WTC11 (cell line): ENCODE data around the gene ANKRD53.

Source experiments
- CREB1 ChIP-seq: sonication (generic); formaldehyde crosslinking; IDR thresholded peaks from 2 replicates; pipeline ENCODE4 v1.8.0; 2023; ENCODE audit warnings: mild to moderate bottlenecking, missing genetic modification reagents
- FOXP1 ChIP-seq: sonication (generic); formaldehyde crosslinking; IDR thresholded peaks from 2 replicates; pipeline ENCODE4 v1.8.0; 2022; ENCODE audit warnings: missing genetic modification reagents, mild to moderate bottlenecking, moderate library complexity, borderline replicate concordance
- MYBL2 ChIP-seq: sonication (generic); formaldehyde crosslinking; IDR thresholded peaks from 2 replicates; pipeline ENCODE4 v1.8.1; 2023; ENCODE audit warnings: mild to moderate bottlenecking, moderate library complexity, missing genetic modification reagents
- OVOL2 ChIP-seq: fragments of 250-450 bp; sonication (Bioruptor Pico); IDR thresholded peaks from 2 replicates; pipeline ENCODE4 v1.9.0; 2021; ENCODE audit warnings: mild to moderate bottlenecking, borderline replicate concordance
- ZNF263 ChIP-seq: sonication (generic); formaldehyde crosslinking; IDR thresholded peaks from 2 replicates; pipeline ENCODE4 v1.8.1; 2022; ENCODE audit warnings: low read depth, mild to moderate bottlenecking, moderate library complexity, missing genetic modification reagents
- TF ChIP-seq, protein P1 (sequence below): fragments of 200-600 bp; IDR thresholded peaks from 2 replicates; pipeline ENCODE4 v1.8.0; 2022; ENCODE audit warnings: antibody characterized with exemption
- TF ChIP-seq, protein P2 (sequence below): sonication (generic); formaldehyde crosslinking; IDR thresholded peaks from 2 replicates; pipeline ENCODE4 v1.8.1; 2022; ENCODE audit warnings: low read depth, mild to moderate bottlenecking, moderate library complexity, missing genetic modification reagents, borderline replicate concordance
- TF ChIP-seq, protein P3 (sequence below): sonication (generic); formaldehyde crosslinking; IDR thresholded peaks from 2 replicates; pipeline ENCODE4 v1.8.0; 2022; ENCODE audit warnings: mild to moderate bottlenecking, missing genetic modification reagents
- TF ChIP-seq, protein P4 (sequence below): sonication (generic); formaldehyde crosslinking; IDR thresholded peaks from 2 replicates; pipeline ENCODE4 v1.8.0; 2022; ENCODE audit warnings: mild to moderate bottlenecking, missing genetic modification reagents
- TF ChIP-seq, protein P5 (sequence below): sonication (generic); formaldehyde crosslinking; conservative IDR thresholded peaks from 2 replicates; pipeline ENCODE4 v1.8.1; 2023; ENCODE audit warnings: mild to moderate bottlenecking, low read depth, missing genetic modification reagents, moderate library complexity
- TF ChIP-seq, protein P6 (sequence below): sonication (generic); formaldehyde crosslinking; IDR thresholded peaks from 2 replicates; pipeline ENCODE4 v1.8.1; 2022; ENCODE audit warnings: mild to moderate bottlenecking, missing genetic modification reagents, moderate library complexity, borderline replicate concordance

DNA sequence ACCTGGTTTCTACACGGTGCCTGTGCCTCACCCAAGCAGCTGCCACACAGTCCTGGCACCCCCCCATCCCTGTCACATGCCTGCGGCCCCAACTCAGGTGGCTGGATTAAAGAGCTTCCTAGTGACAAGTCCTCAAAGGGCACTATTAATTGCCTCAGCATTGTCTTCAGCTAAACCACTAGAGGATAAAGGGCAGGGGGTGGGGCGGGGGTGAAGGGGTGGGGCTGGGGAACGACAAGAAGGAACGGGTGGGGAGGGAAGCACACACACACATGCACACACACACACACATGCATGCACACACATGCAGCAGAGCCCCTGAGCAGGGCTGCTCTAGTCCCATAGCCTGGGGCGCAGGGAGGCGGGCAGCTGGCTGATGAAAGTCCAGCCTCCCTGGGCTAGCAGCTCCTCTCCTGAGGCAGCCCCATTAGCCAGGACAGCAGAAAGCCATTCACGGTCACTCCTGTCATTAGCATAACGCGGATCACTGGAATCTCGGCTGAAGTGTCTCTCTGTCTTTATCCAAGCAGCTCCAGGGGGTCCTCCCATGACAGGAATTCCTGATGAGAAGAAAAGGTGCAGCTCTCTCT, 23.6 kb downstream of the ANKRD53 start:
- TF ChIP-seq, protein P1, sequence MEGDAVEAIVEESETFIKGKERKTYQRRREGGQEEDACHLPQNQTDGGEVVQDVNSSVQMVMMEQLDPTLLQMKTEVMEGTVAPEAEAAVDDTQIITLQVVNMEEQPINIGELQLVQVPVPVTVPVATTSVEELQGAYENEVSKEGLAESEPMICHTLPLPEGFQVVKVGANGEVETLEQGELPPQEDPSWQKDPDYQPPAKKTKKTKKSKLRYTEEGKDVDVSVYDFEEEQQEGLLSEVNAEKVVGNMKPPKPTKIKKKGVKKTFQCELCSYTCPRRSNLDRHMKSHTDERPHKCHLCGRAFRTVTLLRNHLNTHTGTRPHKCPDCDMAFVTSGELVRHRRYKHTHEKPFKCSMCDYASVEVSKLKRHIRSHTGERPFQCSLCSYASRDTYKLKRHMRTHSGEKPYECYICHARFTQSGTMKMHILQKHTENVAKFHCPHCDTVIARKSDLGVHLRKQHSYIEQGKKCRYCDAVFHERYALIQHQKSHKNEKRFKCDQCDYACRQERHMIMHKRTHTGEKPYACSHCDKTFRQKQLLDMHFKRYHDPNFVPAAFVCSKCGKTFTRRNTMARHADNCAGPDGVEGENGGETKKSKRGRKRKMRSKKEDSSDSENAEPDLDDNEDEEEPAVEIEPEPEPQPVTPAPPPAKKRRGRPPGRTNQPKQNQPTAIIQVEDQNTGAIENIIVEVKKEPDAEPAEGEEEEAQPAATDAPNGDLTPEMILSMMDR: no peak
- TF ChIP-seq ZNF263: no peak
- no peak for TF ChIP-seq OVOL2
- TF ChIP-seq, protein P2, sequence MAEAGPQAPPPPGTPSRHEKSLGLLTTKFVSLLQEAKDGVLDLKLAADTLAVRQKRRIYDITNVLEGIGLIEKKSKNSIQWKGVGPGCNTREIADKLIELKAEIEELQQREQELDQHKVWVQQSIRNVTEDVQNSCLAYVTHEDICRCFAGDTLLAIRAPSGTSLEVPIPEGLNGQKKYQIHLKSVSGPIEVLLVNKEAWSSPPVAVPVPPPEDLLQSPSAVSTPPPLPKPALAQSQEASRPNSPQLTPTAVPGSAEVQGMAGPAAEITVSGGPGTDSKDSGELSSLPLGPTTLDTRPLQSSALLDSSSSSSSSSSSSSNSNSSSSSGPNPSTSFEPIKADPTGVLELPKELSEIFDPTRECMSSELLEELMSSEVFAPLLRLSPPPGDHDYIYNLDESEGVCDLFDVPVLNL (CRISPR knock-in tag): no peak
- TF ChIP-seq FOXP1 (CRISPR knock-in tag): no peak
- no peak for TF ChIP-seq MYBL2
- TF ChIP-seq, protein P3, sequence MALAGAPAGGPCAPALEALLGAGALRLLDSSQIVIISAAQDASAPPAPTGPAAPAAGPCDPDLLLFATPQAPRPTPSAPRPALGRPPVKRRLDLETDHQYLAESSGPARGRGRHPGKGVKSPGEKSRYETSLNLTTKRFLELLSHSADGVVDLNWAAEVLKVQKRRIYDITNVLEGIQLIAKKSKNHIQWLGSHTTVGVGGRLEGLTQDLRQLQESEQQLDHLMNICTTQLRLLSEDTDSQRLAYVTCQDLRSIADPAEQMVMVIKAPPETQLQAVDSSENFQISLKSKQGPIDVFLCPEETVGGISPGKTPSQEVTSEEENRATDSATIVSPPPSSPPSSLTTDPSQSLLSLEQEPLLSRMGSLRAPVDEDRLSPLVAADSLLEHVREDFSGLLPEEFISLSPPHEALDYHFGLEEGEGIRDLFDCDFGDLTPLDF (CRISPR knock-in tag): no peak
- TF ChIP-seq CREB1 (CRISPR knock-in tag): no peak
- TF ChIP-seq, protein P4, sequence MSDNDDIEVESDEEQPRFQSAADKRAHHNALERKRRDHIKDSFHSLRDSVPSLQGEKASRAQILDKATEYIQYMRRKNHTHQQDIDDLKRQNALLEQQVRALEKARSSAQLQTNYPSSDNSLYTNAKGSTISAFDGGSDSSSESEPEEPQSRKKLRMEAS: no peak
- TF ChIP-seq, protein P5, sequence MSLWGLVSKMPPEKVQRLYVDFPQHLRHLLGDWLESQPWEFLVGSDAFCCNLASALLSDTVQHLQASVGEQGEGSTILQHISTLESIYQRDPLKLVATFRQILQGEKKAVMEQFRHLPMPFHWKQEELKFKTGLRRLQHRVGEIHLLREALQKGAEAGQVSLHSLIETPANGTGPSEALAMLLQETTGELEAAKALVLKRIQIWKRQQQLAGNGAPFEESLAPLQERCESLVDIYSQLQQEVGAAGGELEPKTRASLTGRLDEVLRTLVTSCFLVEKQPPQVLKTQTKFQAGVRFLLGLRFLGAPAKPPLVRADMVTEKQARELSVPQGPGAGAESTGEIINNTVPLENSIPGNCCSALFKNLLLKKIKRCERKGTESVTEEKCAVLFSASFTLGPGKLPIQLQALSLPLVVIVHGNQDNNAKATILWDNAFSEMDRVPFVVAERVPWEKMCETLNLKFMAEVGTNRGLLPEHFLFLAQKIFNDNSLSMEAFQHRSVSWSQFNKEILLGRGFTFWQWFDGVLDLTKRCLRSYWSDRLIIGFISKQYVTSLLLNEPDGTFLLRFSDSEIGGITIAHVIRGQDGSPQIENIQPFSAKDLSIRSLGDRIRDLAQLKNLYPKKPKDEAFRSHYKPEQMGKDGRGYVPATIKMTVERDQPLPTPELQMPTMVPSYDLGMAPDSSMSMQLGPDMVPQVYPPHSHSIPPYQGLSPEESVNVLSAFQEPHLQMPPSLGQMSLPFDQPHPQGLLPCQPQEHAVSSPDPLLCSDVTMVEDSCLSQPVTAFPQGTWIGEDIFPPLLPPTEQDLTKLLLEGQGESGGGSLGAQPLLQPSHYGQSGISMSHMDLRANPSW (CRISPR knock-in tag): no peak
- TF ChIP-seq, protein P6, sequence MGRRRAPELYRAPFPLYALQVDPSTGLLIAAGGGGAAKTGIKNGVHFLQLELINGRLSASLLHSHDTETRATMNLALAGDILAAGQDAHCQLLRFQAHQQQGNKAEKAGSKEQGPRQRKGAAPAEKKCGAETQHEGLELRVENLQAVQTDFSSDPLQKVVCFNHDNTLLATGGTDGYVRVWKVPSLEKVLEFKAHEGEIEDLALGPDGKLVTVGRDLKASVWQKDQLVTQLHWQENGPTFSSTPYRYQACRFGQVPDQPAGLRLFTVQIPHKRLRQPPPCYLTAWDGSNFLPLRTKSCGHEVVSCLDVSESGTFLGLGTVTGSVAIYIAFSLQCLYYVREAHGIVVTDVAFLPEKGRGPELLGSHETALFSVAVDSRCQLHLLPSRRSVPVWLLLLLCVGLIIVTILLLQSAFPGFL (CRISPR knock-in tag): no peak
